Measurements from ENCODE around the gene ITPRIPL2.

- TF ChIP-seq BHLHE40 (IDR thresholded peaks at IDR 0.05; ENCODE audit: borderline replicate concordance) (no peak), SUZ12 (IDR thresholded peaks at IDR 0.05) (no peak), FOXA1 (IDR thresholded peaks at IDR 0.05) (no peak), FOXM1 (IDR thresholded peaks at IDR 0.05; ENCODE audit: borderline replicate concordance) (no peak)
These were observed 51.3 kb downstream of the ITPRIPL2 start for GRCh38 chr16:19165101-19165500.
